Pancreas (tissue), 10 donors: ENCODE results near the gene LFNG. TPM values are rescaled to one million over a fixed set of nuclear protein-coding genes. Genes with fewer than 3 reads are reported as not detected.

ENCODE experiments used
- ATAC-seq, 4 donors: fragments of 200-7000 bp; cut with Tn5 transposase; one replicate each; pipeline versions ENCODE4 v1.8.0 to v1.9.1; 2020; ENCODE audit warnings: mild to moderate bottlenecking in 4 of 4, moderate library complexity in 4 of 4
- DNase-seq, 6 donors: peaks; one replicate each; pipeline ENCODE4 v3.0.0-alpha.2; 2020
- FAIRE-seq: peaks from 2 replicates; lab custom pipeline; 2012; peaks lifted over from hg19 to GRCh38; lab: Jason Lieb, UNC
- H3K27ac ChIP-seq, 4 donors: fragments of 200-600 bp; sonication (generic); 1 replicate in 3 of 4; 2 replicates in 1 of 4; pipeline versions ENCODE4 v1.5.0 to v1.8.0; 2020
- H3K27me3 ChIP-seq, 4 donors: fragments of 200-600 bp; one replicate each; pipeline ENCODE4 v1.8.0; 2021
- H3K36me3 ChIP-seq, 3 donors: fragments of 200-600 bp; sonication (generic) in 1 of 3; one replicate each; pipeline versions ENCODE4 v1.5.0 to v1.8.0; 2020 to 2021
- H3K4me1 ChIP-seq, 3 donors: fragments of 200-600 bp; one replicate each; pipeline ENCODE4 v1.8.0; 2021
- H3K4me3 ChIP-seq, 4 donors: fragments of 200-600 bp; sonication (generic) in 2 of 4; one replicate each; pipeline versions ENCODE4 v1.5.0 to v1.8.0; 2020 to 2021
- H3K9me3 ChIP-seq, 4 donors: fragments of 200-600 bp; one replicate each; pipeline ENCODE4 v1.8.0; 2021
- WGBS, 2 donors: extraction: QIAGEN DNeasy Blood & Tissue Kit; methylation state at CpG; one replicate each; pipeline ENCODE4 v1.1.7; 2013; 5-methylcytosine and 5-hydroxymethylcytosine counted together
- intact Hi-C, 3 donors: fragments of 100-400 bp; cut with DNase I; formaldehyde crosslinking; loops; one replicate each; pipeline versions ENCODE4 v1.11.1 to v1.14.2; 2022
- polyA plus RNA-seq, 2 donors: library from polyadenylated mRNA; stranded (reverse); fragments of 200-250 nt; gene quantifications; one replicate each; pipeline ENCODE4 v1.2.3, GENCODE V29; 2013
- total RNA-seq, 6 donors: library from RNA; stranded (reverse); fragmentation: NEBNext Ultra II Directional in 4 of 6; extraction: Animal tissue kit (Norgen Biotek cat#: 25700) in 4 of 6; gene quantifications; one replicate each; pipeline versions ENCODE4 v1.2.1 to v1.2.4, GENCODE V29; 2021 to 2023
- TF ChIP-seq, protein P1 (sequence below), 4 donors: fragments of 200-600 bp; sonication (generic) in 3 of 4; IDR thresholded peaks; one replicate each; pipeline versions ENCODE4 v1.5.0 to v1.8.0; 2021; ENCODE audit warnings: antibody characterized with exemption in 4 of 4
- donor health status: healthy with polysubstance abuse.
- donor health status: DM: no; HTN: no; CAD: no; lungs with moderate emphysema.
- donor health status: DM: no; HTN: no; CAD: no.
- donor health status: control.
- donor health status: control.
- donor health status: Bipolar disorder and iron deficiency.
- donor health status: DM: yes; HTN: yes; CAD: no.
- donor health status: DM: no; HTN: no; CAD: no.
- donor health status: DM: no; HTN: no; CAD: no.
- donor health status: DM: yes; HTN: yes; CAD: no.

Gene LFNG
- total and polyA plus RNA-seq, 8 donors: 28.2 to 66.8 (median 41.1) TPM

DNA sequence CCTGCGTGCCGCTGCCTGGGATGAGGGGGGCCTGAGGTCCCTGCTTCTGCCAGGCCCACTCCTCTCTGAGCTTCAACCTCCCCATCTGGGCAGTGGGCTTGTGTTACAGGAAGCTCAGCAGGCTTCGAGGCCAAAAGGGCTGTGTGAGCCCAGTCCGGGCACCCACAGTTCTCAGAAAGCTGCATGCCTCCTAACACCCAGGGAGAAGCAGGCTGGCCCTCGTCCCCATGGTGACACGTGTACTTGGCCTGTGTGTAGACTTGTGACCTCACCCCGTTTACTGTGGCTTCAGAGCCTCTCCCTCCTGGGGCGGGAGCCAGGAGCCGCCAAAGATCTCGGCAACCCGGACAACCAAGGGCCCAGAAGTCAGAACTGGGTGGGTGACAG lies 41.2 kb upstream of the LFNG start:
- no peak overlapping the region for H3K27ac ChIP-seq
- WGBS, 2 donors: 28 to 37% methylated on average over 9 to 11 of the region's 11 CpGs
- TF ChIP-seq, protein P1, sequence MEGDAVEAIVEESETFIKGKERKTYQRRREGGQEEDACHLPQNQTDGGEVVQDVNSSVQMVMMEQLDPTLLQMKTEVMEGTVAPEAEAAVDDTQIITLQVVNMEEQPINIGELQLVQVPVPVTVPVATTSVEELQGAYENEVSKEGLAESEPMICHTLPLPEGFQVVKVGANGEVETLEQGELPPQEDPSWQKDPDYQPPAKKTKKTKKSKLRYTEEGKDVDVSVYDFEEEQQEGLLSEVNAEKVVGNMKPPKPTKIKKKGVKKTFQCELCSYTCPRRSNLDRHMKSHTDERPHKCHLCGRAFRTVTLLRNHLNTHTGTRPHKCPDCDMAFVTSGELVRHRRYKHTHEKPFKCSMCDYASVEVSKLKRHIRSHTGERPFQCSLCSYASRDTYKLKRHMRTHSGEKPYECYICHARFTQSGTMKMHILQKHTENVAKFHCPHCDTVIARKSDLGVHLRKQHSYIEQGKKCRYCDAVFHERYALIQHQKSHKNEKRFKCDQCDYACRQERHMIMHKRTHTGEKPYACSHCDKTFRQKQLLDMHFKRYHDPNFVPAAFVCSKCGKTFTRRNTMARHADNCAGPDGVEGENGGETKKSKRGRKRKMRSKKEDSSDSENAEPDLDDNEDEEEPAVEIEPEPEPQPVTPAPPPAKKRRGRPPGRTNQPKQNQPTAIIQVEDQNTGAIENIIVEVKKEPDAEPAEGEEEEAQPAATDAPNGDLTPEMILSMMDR (IDR thresholded peaks at IDR 0.05): no peak
- H3K27me3 ChIP-seq: no peaks in the 10 kb centered on the region
- FAIRE-seq (no peak), DNase-seq (peak; percentile 74 to 92 (median 85)), ATAC-seq (peak; percentile 87 to 91 (median 88))
- no peaks in the 10 kb centered on the region for H3K9me3 ChIP-seq
- no peaks in the 10 kb centered on the region for H3K36me3 ChIP-seq
- peaks cover 7 to 16% (median 12%) of the 10 kb centered on the region in 3 donors for H3K4me1 ChIP-seq
- H3K4me3 ChIP-seq: no peak overlapping the region
- intact Hi-C loops: loop anchor here in 1 of 3 donors (10.0 kb wide), 1 partner anchor 206 kb away; the partner anchor contains the start of gene AMZ1

DNA sequence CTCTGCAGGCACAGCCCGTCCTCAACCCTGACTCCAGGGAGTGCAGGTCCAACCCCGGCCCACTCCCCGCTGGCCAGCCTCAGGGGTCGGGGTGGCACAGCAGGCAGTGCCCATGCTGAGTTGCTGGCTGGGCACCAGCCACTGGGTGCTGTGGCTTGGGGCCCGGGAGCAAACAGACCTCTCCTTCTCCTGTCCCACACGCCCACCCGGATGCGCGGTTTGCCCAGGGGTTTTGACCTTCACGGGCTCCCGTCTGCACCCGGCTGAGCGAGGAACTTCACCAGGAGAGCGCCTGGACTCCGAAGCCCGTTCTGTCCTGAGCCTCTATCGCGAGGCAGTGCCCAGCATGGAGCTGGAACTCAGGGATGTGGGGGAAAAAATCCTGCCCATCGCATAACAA lies 40.8 kb upstream of the LFNG start:
- 55 to 64% methylated on average over 19 of the region's 19 CpGs for WGBS, 2 donors

DNA sequence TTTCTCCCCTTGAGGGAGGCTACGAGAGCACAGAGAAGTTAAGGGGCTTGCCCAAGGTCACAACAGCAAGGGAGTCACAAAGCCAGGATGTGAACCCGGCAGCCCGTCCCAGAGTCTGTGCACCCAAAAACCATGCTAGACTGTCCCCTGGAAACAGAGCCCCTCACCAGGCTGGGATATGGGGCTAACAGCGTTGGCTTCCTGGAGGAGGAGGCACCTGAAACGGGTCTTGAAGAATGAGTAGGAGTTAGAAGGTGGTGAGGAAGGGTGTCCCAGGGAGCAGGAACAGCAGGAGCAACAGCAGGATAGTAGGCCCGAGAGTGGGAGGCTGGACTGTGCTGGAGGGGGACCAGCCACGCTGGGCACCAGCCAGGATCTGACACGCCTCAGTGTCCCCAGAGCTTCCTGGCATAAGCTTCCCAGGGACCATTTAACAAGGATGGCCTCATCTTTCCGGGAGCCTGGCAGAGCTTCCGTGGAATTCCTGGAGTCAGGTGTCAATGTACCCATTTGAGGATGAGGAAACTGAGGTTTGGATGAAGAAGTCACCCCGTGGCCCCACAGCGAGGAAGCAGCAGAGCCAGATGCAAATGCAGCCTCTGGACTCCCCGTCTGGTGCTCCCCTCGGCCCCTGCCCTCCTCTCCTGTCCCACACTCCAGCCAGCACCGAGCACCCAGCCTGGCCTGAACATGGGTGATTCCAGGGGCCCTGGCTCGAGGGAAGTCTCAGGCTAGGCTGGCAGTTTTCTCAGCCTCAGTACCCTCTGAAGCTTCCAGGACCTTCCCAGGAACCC lies 40.1 kb upstream of the LFNG start:
- TF ChIP-seq, protein P1 (IDR thresholded peaks at IDR 0.05): no peak
- H3K4me1 ChIP-seq: peaks cover 7 to 16% (median 12%) of the 10 kb centered on the region in 3 donors
- H3K4me3 ChIP-seq: no peak overlapping the region
- no peak for DNase-seq
- no peaks in the 10 kb centered on the region for H3K27me3 ChIP-seq
- no peak overlapping the region for H3K27ac ChIP-seq
- no peaks in the 10 kb centered on the region for H3K9me3 ChIP-seq
- no peaks in the 10 kb centered on the region for H3K36me3 ChIP-seq
- ATAC-seq: no peak
- intact Hi-C loops: loop anchor here in 1 of 3 donors (10.0 kb wide), 2 partner anchors 185 to 205 kb away; partner anchors contain the start of gene AMZ1
- WGBS, 2 donors: 71 to 86% methylated on average over 16 of the region's 16 CpGs
- FAIRE-seq: no peak

More for the DNA sequence above, 40.8 kb upstream of the LFNG start:
- Histone ChIP-seq H3K27me3 (no peaks in the 10 kb centered on the region), H3K4me1 (peaks cover 7 to 16% (median 12%) of the 10 kb centered on the region in 3 donors), H3K9me3 (no peaks in the 10 kb centered on the region), H3K36me3 (no peaks in the 10 kb centered on the region), H3K27ac (no peak overlapping the region), H3K4me3 (no peak overlapping the region)
- ATAC-seq (peak; percentile 17 to 52 (median 28)), FAIRE-seq (no peak), DNase-seq (peak in 2 of 6 donors; percentile 39 to 83)
- TF ChIP-seq, protein P1 (IDR thresholded peaks at IDR 0.05): no peak
- intact Hi-C loops: loop anchor here in 1 of 3 donors (10.0 kb wide), 1 partner anchor 206 kb away; the partner anchor contains the start of gene AMZ1

DNA sequence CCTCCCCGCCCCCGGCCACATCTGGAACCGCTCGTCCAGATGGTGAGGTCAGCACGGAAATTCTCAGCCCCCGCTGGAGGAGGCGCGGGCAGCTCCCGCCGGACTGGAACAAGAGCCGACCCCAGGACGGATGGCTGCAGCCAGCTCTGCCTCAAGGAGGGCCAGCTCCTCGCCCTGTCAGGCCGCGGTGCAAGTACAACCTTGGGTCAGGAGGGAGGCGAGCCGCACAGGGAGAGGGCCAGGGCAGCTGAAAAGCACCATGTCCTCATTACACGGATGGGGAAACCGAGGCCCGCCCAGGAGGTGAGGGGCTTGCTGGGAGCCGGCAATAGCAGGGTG lies 39.5 kb upstream of the LFNG start:
- H3K4me3 ChIP-seq: no peak overlapping the region
- no peaks in the 10 kb centered on the region for H3K9me3 ChIP-seq
- no peak for FAIRE-seq
- H3K27me3 ChIP-seq: no peaks in the 10 kb centered on the region
- peak in 2 of 6 donors; percentile 55 to 78 for DNase-seq
- peaks cover 7 to 16% (median 12%) of the 10 kb centered on the region in 3 donors for H3K4me1 ChIP-seq
- intact Hi-C loops: loop anchor here in 1 of 3 donors (10.0 kb wide), 1 partner anchor 185 kb away; no protein-coding TSS in a partner anchor
- WGBS, 2 donors: 50 to 66% methylated on average over 21 of the region's 21 CpGs
- no peaks in the 10 kb centered on the region for H3K36me3 ChIP-seq
- H3K27ac ChIP-seq: no peak overlapping the region
- TF ChIP-seq, protein P1 (IDR thresholded peaks at IDR 0.05): no peak
- ATAC-seq: no peak
